Measurements from ENCODE around the gene INPP5J. TPM values are rescaled to one million over a fixed set of nuclear protein-coding genes. Genes with fewer than 3 reads are reported as not detected.

INPP5J gene
- total and polyA plus RNA-seq, 10 of the 15 experiments (the other 5 are each of a cell fraction or from before 2014, with no cell fraction given): 0.18 to 2.8 (median 1.5) TPM; not detected in 1

- TF ChIP-seq HCFC1 (IDR thresholded peaks at IDR 0.05; ENCODE audit: low read length) (no peak), BMI1 (IDR thresholded peaks at IDR 0.05; ENCODE audit: borderline replicate concordance) (no peak), EED (IDR thresholded peaks at IDR 0.05; ENCODE audit: low read depth) (no peak), ZSCAN29 (IDR thresholded peaks at IDR 0.05) (no peak)
Measured at GRCh38 chr22:31161386-31161785, 38.6 kb downstream of the INPP5J start (continued).

- Histone ChIP-seq H3K9me3 (replicated peaks; ENCODE audit: control insufficient read depth, insufficient read depth, low read length) (no peaks in the 10 kb centered on the region), H2AFZ (ENCODE audit: control insufficient read depth, low read depth, low read length) (no peak overlapping the region), H3K9ac (ENCODE audit: control insufficient read depth, insufficient read depth, low read length) (no peak overlapping the region), H3K27ac (ENCODE audit: control insufficient read depth, insufficient read depth) (no peak overlapping the region), H3K27me3 (replicated peaks in 1 of 2; ENCODE audit: control insufficient read depth in 2 of 2, insufficient read depth in 2 of 2, low read length in 1 of 2) (no peaks in the 10 kb centered on the region), H3K4me1 (ENCODE audit: control insufficient read depth, insufficient read depth, low read length) (0 out of 2 replicates have a peak, but pooled peaks cover 3% of the 10 kb centered on the region), H3K79me2 (ENCODE audit: control insufficient read depth, insufficient read depth, low read length) (peaks cover 10% of the 10 kb centered on the region), H3K4me3 (no peak overlapping the region), H4K20me1 (ENCODE audit: control insufficient read depth, insufficient read depth) (no peaks in the 10 kb centered on the region), H3K4me2 (ENCODE audit: control insufficient read depth, insufficient read depth) (no peak overlapping the region), H3K36me3 (ENCODE audit: control insufficient read depth in 2 of 2, insufficient read depth in 2 of 2, low read length in 1 of 2) (no peaks in the 10 kb centered on the region; a peak in 1 of 4 replicates)
- POLR2A ChIA-PET: interaction anchor here (0.6 to 0.7 kb wide), 2 partner anchors 49 to 789 kb away, joined by 3 read pairs; no protein-coding TSS in a partner anchor
- no peak for DNase-seq (ENCODE audit: low read depth, low spot score)
- no peak for ATAC-seq
- no peak for FAIRE-seq
- in situ Hi-C loops (cut with MboI) (no loop called here), intact Hi-C loops (cut with micrococcal nuclease; ENCODE audit: unreplicated experiment) (loop anchor here (5.0 kb wide), 1 partner anchor 70 kb away; no protein-coding TSS in a partner anchor)
- CTCF ChIA-PET: interaction anchor here (0.6 to 3.7 kb wide), 3 partner anchors 77 to 199 kb away, joined by 3 to 15 read pairs (median 4); no protein-coding TSS in a partner anchor
- SMC1A ChIA-PET (ENCODE audit: uncharacterized antibody, unreplicated experiment): interaction anchor here (1.1 kb wide), 1 partner anchor 57 kb away, joined by 3 read pairs; no protein-coding TSS in a partner anchor
- RAD21 ChIA-PET (ENCODE audit: unreplicated experiment): interaction anchor here (1.3 kb wide), 1 partner anchor 68 kb away, joined by 4 read pairs; no protein-coding TSS in a partner anchor
- 62% methylated on average over 5 of the region's 5 CpGs for WGBS (ENCODE audit: insufficient coverage, insufficient replicate concordance, low lambda C conversion rate, missing lambda C conversion rate)
- no TSS peak for BruUV-seq (replicated peaks)
- no peak for TF ChIP-seq SRF (IDR thresholded peaks at IDR 0.05; ENCODE audit: low read depth in 2 of 2, low read length in 2 of 2)
- TF ChIP-seq MEF2A (IDR thresholded peaks at IDR 0.05; ENCODE audit: insufficient read depth, low read depth, low read length): no peak
- TF ChIP-seq MEF2B (IDR thresholded peaks at IDR 0.05; ENCODE audit: partially characterized antibody, poor library complexity, severe bottlenecking): no peak
- TF ChIP-seq MTA2 (IDR thresholded peaks at IDR 0.05; ENCODE audit: low read depth): no peak
- no peak for TF ChIP-seq PRDM15 (CRISPR knock-in tag; IDR thresholded peaks at IDR 0.05)
- no peak for TF ChIP-seq NFYB (IDR thresholded peaks at IDR 0.05; ENCODE audit: insufficient read depth, low read depth, low read length)
- no peak for TF ChIP-seq MTA3 (IDR thresholded peaks at IDR 0.05; ENCODE audit: borderline replicate concordance, low read length)
- no peak for TF ChIP-seq ATF7 (IDR thresholded peaks at IDR 0.05; ENCODE audit: low read depth)
- no peak for TF ChIP-seq RBBP5 (conservative IDR thresholded peaks at IDR 0.05)
- no peak for TF ChIP-seq ZNF687 (IDR thresholded peaks at IDR 0.05)
- no peak for TF ChIP-seq FOXM1 (IDR thresholded peaks at IDR 0.05; ENCODE audit: low read depth, low read length)
Measured at GRCh38 chr22:31162015-31162765, 39.4 kb downstream of the INPP5J start.

All from GM12878 (cell line).